Epithelial cell of proximal tubule (primary cell): ENCODE data around the gene PTH2. TPM values are rescaled to one million over a fixed set of nuclear protein-coding genes. Genes with fewer than 3 reads are reported as not detected.
A peak's percentile ranks its signal among the peaks of the same experiment; 100 is the strongest.

ENCODE experiments used
- DNase-seq: peaks from one replicate; pipeline ENCODE4 v3.0.0-alpha.2; 2011; ENCODE audit warnings: low read depth
- H3K4me3 ChIP-seq: 2 replicates; pipeline ENCODE4 v1.5.1; 2011; ENCODE audit warnings: low read depth, mild to moderate bottlenecking, low read length
- CTCF ChIP-seq: conservative IDR thresholded peaks from 2 replicates; pipeline ENCODE4 v1.5.1; 2012; ENCODE audit warnings: low read depth, mild to moderate bottlenecking, low read length
- total RNA-seq: library from RNA; depleted of rRNA; stranded (reverse); fragments of >200 nt; gene quantifications from 2 replicates; pipeline ENCODE4 v1.2.3, GENCODE V29; 2015

PTH2 gene
- total RNA-seq, 1 donor from 2014 or later = not detected

GRCh38 chr19:49398001-49398615 lies 25.1 kb downstream of the PTH2 start:
- no peak overlapping the region for H3K4me3 ChIP-seq

GRCh38 chr19:49396738-49397505 lies 26.3 kb downstream of the PTH2 start:
- no peak for TF ChIP-seq CTCF
- DNase-seq = no peak
- H3K4me3 ChIP-seq = no peak overlapping the region

More at GRCh38 chr19:49398001-49398615, 25.1 kb downstream of the PTH2 start:
- no peak for TF ChIP-seq CTCF
- DNase-seq = no peak

GRCh38 chr19:49395581-49396407 lies 27.4 kb downstream of the PTH2 start:
- no peak for DNase-seq
- no peak for TF ChIP-seq CTCF
- H3K4me3 ChIP-seq = no peak overlapping the region

- TF ChIP-seq CTCF = no peak
- DNase-seq = no peak
- H3K4me3 ChIP-seq = no peak overlapping the region
These were observed 29.4 kb downstream of the PTH2 start for GRCh38 chr19:49393881-49394280.

- H3K4me3 ChIP-seq = no peak overlapping the region
- TF ChIP-seq CTCF = peak; percentile 92
- DNase-seq = no peak
These were observed 31.5 kb downstream of the PTH2 start for GRCh38 chr19:49391581-49392399.

- no peak for DNase-seq
- TF ChIP-seq CTCF = no peak
- no peak overlapping the region for H3K4me3 ChIP-seq
These were observed 32.3 kb downstream of the PTH2 start for GRCh38 chr19:49390929-49391359.
